Measurements from ENCODE around the gene DLG4. TPM values are rescaled to one million over a fixed set of nuclear protein-coding genes. Genes with fewer than 3 reads are reported as not detected.
A peak's percentile ranks its signal among the peaks of the same experiment; 100 is the strongest.

Gene DLG4
- polyA plus RNA-seq, 1 experiment = 10.2 TPM

- Histone ChIP-seq H3K27me3 (ENCODE audit: control insufficient read depth, insufficient read depth, low read length) (no peaks in the 10 kb centered on the region), H3K4me3 (ENCODE audit: low read depth, low read length) (no peak overlapping the region), H3K27ac (ENCODE audit: low read depth, low read length) (peak overlapping the region; percentile 11), H3K9me3 (ENCODE audit: control insufficient read depth, insufficient read depth, low read length) (no peaks in the 10 kb centered on the region; the same call in 1 of the 2 replicates)
- CTCF ChIA-PET = interaction anchor here (1.0 to 2.0 kb wide), 2 partner anchors 10 to 27 kb away, joined by 3 to 4 read pairs; no protein-coding TSS in a partner anchor
- DNase-seq (ENCODE audit: low read depth, low spot score) = no peak
- no peak for TF ChIP-seq CTCF (IDR thresholded peaks at IDR 0.05; ENCODE audit: low read depth, low read length)
- POLR2A ChIA-PET = interaction anchor here (0.7 to 4.2 kb wide), 2 partner anchors 12 to 17 kb away, joined by 3 to 42 read pairs; partner anchors contain the start of genes DVL2 and PHF23
These were observed 2.7 kb upstream of the DLG4 start for GRCh38 chr17:7222093-7222971.

GRCh38 chr17:7221278-7222092, 1.8 kb upstream of the DLG4 start:
- Histone ChIP-seq H3K27ac (ENCODE audit: low read depth, low read length) (peak overlapping the region; percentile 11), H3K27me3 (ENCODE audit: control insufficient read depth, insufficient read depth, low read length) (no peaks in the 10 kb centered on the region), H3K4me3 (ENCODE audit: low read depth, low read length) (peak overlapping the region; percentile 86), H3K9me3 (ENCODE audit: control insufficient read depth, insufficient read depth, low read length) (no peaks in the 10 kb centered on the region; the same call in 1 of the 2 replicates)
- TF ChIP-seq CTCF (IDR thresholded peaks at IDR 0.05; ENCODE audit: low read depth, low read length) = no peak
- DNase-seq (ENCODE audit: low read depth, low spot score) = no peak
- ChIA-PET CTCF (interaction anchor here (0.9 to 2.0 kb wide), 4 partner anchors 11 to 75 kb away, joined by 3 to 9 read pairs (median 4); no protein-coding TSS in a partner anchor), POLR2A (interaction anchor here (1.9 to 4.2 kb wide), 5 partner anchors 12 to 75 kb away, joined by 8 to 42 read pairs (median 10); partner anchors contain the start of genes CTDNEP1, DVL2, ELP5 and GABARAP)

- ChIA-PET POLR2A (interaction anchor here (1.8 to 4.2 kb wide), 6 partner anchors 13 to 175 kb away, joined by 8 to 42 read pairs (median 10); partner anchors contain the start of genes CTDNEP1, DVL2, ELP5 and GABARAP), CTCF (interaction anchor here (0.8 to 2.1 kb wide), 6 partner anchors 11 to 175 kb away, joined by 3 to 10 read pairs (median 4); no protein-coding TSS in a partner anchor)
- Histone ChIP-seq H3K27me3 (ENCODE audit: control insufficient read depth, insufficient read depth, low read length) (no peaks in the 10 kb centered on the region), H3K4me3 (ENCODE audit: low read depth, low read length) (peak overlapping the region; percentile 86), H3K9me3 (ENCODE audit: control insufficient read depth, insufficient read depth, low read length) (no peaks in the 10 kb centered on the region; the same call in 1 of the 2 replicates), H3K27ac (ENCODE audit: low read depth, low read length) (peak overlapping the region; percentile 87)
- no peak for DNase-seq (ENCODE audit: low read depth, low spot score)
- TF ChIP-seq CTCF (IDR thresholded peaks at IDR 0.05; ENCODE audit: low read depth, low read length) = peak; percentile 35
These were observed 1.1 kb upstream of the DLG4 start for GRCh38 chr17:7220593-7221277.

GRCh38 chr17:7219229-7219811, 316 bp downstream of the DLG4 start:
- H3K9me3 ChIP-seq (ENCODE audit: control insufficient read depth, insufficient read depth, low read length) = no peaks in the 10 kb centered on the region; the same call in 1 of the 2 replicates
- CTCF ChIA-PET = interaction anchor here (2.1 kb wide), 1 partner anchor 174 kb away, joined by 10 read pairs; no protein-coding TSS in a partner anchor
- H3K27ac ChIP-seq (ENCODE audit: low read depth, low read length) = peak overlapping the region; percentile 39
- no peak for DNase-seq (ENCODE audit: low read depth, low spot score)
- H3K4me3 ChIP-seq (ENCODE audit: low read depth, low read length) = peak overlapping the region; percentile 86
- no peak for TF ChIP-seq CTCF (IDR thresholded peaks at IDR 0.05; ENCODE audit: low read depth, low read length)
- H3K27me3 ChIP-seq (ENCODE audit: control insufficient read depth, insufficient read depth, low read length) = no peaks in the 10 kb centered on the region
- POLR2A ChIA-PET = interaction anchor here (0.7 to 4.2 kb wide), 9 partner anchors 15 to 183 kb away, joined by 3 to 42 read pairs (median 8); partner anchors contain the start of genes CTDNEP1, DVL2, ELP5 and GABARAP
